ENCODE results near the gene GRIK3.
"Not testable (repeated sequence)": the region's sequence is repeated elsewhere in the genome, so short reads cannot be mapped to it uniquely, and the experiment has no call there.

Gene GRIK3

GRCh38 chr1:36905941-36906340 is 128.4 kb downstream of the GRIK3 start:
- DNase-seq: no peak

DNA sequence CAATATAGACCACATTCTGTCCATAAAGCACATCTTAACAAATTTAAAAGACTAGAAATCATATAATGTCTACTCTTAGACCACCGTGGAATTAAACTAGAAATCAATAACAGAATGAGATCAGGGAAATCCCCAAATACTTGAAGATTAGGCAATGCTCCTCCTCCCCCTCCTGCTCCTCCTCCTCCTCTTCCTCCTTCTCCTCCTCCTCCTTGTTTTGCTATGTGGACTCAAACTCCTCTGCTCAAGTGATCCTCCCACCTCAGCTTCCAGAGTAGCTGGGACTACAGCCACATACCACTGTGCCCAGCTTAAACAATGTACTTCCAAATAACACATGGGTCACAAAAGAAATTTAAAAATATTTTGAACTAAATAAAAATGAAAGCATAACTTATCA is 134.2 kb downstream of the GRIK3 start:
- no peak for DNase-seq

DNA sequence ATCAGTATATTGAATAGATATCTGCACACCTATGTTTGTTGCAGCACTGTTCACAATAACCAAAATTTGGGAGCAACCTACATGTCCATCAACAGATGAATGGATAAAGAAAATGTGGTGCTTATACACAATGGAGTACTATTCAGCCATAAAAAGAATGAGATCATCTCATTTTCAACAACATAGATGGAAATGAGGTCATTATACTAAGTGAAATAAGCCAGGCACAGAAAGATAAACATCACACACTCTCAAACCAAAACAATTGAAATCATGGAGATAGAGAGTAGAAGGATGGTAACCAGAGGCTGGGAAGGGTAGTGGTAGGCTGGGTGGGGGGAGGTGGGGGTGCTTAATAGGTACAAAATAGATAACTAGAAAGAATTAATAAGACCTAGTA is 136.5 kb downstream of the GRIK3 start:
- DNase-seq: not testable (repeated sequence)

- DNase-seq: no peak
Measured at GRCh38 chr1:36894824-36895223, 139.5 kb downstream of the GRIK3 start.

DNA sequence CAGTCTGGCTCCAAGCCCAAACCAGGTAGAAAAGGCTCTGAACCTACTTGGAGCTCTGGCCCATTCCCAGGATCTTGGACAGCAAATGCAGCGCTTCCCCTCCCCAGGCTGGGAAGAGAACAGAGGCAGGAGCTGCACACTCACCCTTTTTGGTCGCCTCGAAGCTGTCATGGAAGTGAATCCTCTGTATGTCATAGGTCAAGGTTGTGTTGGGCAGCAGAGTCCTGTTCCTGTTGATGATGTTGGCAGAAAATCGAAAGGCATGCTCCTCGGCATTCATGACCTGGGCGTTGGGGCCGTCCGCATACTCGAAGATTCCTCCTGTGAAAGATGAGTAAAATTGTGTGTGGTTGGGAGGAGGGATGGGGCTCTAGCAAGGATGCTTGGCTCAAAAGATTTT is 143.5 kb downstream of the GRIK3 start:
- DNase-seq: no peak

DNA sequence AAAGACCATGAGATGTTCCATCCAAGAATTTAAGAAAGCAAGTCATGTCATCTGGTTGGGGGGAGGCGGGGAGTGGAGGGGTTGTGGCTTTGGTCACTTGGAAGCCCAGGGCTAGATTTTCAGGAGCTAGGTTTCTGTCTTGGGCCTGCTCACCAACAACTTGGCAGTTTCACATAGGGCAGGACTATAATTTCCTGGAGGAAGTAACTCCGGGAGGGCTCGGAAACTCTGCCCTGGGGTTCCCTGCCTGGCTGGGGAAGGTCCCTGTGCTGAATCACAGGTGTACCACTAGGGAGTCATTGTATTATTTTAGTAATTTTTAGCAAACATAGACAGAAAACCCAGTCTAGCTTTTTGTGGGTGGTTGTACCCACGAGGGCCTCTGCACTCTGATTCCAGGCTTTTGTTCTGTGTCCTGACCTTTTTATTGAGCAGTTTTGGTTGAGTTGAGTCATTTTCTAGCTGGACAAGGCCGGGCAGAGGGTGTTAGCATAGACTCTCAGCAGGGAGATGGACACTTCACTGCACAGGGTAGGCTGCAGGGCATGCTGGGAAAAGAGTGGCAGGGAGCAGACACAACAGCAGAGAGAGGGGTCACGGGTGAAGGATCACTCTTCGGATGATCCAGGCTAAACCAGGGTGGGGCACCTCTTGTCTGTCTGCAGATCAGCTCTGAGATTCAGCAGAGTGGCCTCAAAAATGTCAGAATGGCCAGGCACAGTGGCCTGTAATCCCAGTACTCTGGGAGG is 144.7 kb downstream of the GRIK3 start:
- no peak for DNase-seq

DNA sequence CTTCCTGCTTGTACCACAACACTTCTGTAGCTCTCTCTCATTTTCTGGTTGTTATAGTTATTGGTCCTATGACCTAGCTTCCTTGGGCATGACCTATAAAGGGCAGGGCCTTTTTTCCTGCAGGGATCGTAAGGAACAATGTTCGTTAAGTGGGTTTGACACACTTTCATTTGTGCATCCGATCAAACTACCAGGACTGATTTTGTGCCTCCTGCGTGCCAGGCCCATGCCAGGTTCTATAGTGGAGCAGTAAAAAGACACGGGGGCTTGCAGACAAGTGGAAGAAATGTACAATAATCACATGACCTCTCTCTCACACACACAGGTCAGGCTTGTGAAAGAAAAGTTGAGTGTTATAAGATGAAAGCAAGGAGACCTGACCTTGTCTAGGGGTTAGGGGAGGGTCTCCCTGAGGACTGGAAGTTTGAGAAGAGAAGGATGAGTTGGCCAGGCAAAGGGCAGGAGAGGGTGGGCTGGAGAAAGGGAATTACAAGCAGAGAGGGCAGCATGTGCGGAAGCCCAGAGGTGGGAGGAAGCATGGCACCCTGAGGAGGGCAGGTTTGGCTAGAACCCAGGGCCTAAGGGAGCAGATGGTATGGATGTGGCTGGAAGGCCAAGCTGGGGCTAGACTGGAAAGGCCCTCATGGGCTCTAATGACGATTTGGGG is 145.4 kb downstream of the GRIK3 start:
- no peak for DNase-seq

DNA sequence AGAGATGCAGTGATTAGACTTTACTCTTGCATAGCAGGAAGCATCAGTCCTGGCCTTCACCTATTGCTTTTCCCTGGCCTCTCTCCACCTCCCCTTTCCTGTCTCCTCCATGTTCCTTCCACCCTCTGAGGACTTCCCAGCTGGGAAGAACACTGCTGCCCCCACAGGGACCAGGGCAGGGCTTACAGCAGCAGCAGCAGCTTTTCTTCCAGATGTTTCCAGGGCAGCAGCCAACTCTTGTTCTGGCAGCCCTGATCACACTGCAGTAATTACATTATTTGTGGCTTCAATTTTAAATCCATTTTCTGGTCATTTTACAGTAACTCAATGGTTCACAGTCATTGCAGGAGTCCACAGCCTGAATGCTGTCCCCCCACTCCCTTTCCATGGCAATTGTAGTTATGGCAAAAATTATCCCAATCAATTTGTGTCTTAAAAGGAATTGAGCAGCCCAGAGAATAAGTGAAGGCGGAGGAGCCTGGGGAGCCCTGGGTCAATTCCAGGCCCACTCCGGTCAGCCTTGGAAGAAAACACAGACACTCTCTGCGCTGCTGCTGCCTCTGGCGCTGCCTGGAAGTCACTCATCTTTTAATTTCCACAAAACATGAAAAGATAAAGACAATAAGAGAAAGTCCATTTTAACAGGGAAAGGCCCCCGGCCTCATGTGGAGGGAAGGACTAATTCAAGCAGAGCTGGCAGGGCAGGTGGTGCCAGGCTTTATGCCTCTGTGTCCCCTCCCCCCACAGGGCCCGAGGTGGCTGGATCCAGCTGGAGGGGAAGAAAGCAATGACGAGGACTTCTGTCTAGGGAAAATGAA is 148.6 kb downstream of the GRIK3 start:
- no peak for DNase-seq

- no peak for DNase-seq
Measured at GRCh38 chr1:36884801-36885200, 149.5 kb downstream of the GRIK3 start.

GRCh38 chr1:36884029-36884701 is 150.2 kb downstream of the GRIK3 start:
- no peak for DNase-seq

GRCh38 chr1:36883315-36883949 is 150.9 kb downstream of the GRIK3 start:
- DNase-seq: no peak

DNA sequence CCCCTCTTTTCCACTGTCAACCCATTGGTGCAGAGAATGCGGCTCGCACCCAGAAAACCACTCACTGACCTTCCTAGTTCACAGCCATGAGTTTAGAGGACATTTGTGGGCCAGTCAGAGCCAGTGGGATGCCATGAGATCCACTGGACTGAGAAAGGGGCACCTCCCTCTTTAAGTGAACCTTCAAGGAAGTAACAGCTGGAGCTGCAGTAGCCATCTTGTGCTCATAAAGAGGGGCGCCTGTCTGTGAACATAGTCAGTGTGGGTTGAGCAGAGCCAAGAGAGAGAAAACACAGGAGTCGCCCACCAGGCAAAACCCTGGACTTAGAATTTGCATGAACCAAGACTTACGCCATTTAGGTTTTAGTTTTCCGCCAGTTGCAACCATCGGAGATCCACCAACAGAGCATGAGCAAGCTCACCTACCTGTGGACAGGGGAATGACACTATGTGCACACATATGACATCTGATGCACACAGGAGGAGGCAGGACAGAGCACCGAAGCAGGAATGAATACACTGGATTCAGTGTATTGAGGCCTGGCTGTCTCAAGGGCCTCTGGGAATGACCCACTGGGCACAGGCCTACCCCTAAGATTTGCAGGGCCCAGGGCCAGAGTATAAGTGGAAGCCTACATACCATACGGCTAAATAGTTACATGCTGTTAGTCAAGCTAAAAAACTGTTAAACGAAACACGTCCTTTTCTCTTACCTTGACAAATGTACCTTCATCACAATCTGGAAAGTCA is 151.6 kb downstream of the GRIK3 start:
- no peak for DNase-seq

- no peak for DNase-seq
Measured at GRCh38 chr1:36881541-36881940, 152.8 kb downstream of the GRIK3 start.

DNA sequence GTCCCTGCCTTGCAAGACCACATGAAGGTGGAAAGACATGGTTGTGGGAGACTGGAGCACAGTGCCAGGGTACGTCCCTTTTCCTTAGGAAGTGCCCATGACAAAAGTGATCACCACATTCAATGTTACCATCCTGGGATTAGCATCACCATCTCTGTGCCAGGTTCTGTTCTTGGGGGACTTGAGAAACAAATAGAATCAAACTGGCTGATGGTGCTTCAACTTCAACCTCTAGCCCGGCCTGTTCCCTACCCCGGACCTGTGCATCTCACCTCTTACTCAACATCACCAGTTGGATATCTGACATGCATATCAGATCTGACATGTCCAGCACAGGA is 153.3 kb downstream of the GRIK3 start:
- no peak for DNase-seq

DNA sequence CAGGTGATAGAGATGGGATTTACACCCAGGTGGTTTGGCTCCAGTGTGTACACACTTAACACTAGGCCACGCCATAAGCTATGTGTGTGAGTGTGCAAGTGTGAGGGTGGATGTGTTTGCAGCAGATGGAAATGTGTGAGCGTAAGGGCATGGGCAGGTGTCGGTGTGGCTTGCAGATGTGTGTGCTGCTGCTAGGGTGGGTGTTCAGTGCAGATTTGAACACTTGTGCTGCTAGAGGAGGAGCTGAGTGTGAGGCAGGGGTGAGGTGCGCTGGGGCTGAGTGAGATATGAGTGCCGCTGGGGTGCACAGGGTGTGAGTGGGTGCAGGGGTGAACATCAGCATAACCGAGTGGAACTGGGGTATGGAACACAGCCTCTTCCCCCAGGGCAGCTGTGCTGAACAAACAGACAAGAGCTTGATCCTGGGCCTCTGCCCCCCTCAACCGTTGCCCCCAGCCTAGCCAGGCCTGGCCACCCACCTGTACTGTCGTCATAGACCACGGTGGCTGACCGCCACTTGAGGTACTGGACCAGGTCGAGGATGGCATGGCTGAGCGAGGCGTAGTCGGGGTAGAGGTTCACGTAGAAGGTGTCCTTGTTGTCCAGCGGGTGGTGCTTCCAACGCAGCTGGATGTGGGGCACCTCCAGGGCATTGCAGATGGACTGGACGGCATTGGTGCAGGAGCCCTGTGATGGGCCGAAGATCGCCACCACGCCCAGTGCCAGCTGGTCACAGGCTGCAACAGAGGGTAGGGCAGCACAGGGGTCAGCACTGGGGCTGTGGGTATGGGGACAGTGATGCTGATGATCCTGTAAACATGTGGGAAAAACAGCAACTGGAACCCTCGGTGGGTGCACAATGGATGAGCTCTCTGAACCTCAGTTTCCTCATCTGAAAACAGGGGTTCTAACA is 153.9 kb downstream of the GRIK3 start:
- no peak for DNase-seq

DNA sequence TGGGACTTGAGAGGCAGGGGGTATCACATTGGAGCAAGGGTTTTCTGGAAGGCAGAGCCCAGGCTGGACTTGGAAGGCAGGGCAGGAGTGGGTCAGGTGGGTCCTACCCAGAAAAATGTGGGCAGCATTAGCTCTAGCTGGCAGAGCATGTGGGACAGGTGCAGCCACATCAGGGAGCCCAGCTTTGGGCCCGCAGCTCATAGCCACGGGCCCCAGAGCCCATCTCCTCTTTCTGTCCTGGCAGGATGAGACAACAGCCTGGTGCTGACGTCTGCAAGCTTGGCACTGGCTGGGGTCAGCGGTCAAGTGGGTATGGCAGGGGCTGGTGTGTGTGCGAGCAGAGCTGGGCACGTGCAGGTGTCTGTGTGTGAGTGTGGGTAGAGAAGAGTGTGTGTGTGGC is 154.7 kb downstream of the GRIK3 start:
- no peak for DNase-seq

DNA sequence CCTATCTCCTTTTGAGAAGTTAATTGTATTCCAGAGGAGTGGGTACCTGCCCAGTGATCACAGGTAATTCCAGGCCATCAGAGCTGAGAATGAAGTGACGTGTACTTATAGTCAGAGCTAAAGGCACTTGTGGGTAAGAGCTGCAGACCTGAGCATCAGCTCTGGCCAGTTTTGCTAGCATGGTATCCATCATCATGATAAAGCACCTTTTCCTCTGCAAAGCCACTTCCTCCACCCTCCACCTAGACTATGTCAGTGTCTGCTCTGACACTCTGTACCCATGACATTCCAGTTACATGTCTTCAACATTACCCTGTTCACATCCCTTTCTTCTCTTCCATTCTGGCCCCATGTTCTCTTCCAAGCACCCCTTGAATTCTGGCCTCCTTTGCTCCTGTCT is 157.3 kb downstream of the GRIK3 start:
- DNase-seq: no peak

GRCh38 chr1:36874271-36875060 is 159.8 kb downstream of the GRIK3 start:
- DNase-seq: no peak

- no peak for DNase-seq
Measured at GRCh38 chr1:36872858-36873257, 161.5 kb downstream of the GRIK3 start.

GRCh38 chr1:36872126-36872754 is 162.1 kb downstream of the GRIK3 start:
- DNase-seq: no peak
